Left ventricle myocardium inferior (tissue), 1 donor: ENCODE results near the gene TTLL10. TPM values are rescaled to one million over a fixed set of nuclear protein-coding genes. Genes with fewer than 3 reads are reported as not detected.
A peak's percentile ranks its signal among the peaks of the same experiment; 100 is the strongest.

Experiments
- DNase-seq: peaks from one replicate; pipeline ENCODE4 v3.0.0-alpha.2; 2020
- H3K27ac ChIP-seq: fragments of 200-600 bp; replicated peaks from 2 replicates; pipeline ENCODE4 v1.8.0; 2021
- H3K27me3 ChIP-seq: fragments of 200-600 bp; 2 replicates; pipeline ENCODE4 v1.8.0; 2021; ENCODE audit warnings: low read depth
- H3K36me3 ChIP-seq: fragments of 200-600 bp; 2 replicates; pipeline ENCODE4 v1.8.0; 2021
- H3K4me1 ChIP-seq: fragments of 200-600 bp; 2 replicates; pipeline ENCODE4 v1.8.0; 2021
- H3K4me3 ChIP-seq: fragments of 200-600 bp; 2 replicates; pipeline ENCODE4 v1.8.0; 2021; ENCODE audit warnings: mild to moderate bottlenecking, moderate library complexity
- H3K9me3 ChIP-seq: fragments of 200-600 bp; replicated peaks from 2 replicates; pipeline ENCODE4 v1.8.0; 2021
- intact Hi-C: fragments of 100-400 bp; cut with micrococcal nuclease; formaldehyde crosslinking; loops from one replicate; pipeline ENCODE4 v1.11.0; 2022
- total RNA-seq: library from RNA; stranded (reverse); fragmentation: NEBNext Ultra II Directional; extraction: Animal tissue kit (Norgen Biotek cat#: 25700); gene quantifications from one replicate; pipeline ENCODE4 v1.2.1, GENCODE V29; 2021
- TF ChIP-seq, protein P1 (sequence below): fragments of 200-600 bp; IDR thresholded peaks from 2 replicates; pipeline ENCODE4 v1.8.0; 2021; ENCODE audit warnings: antibody characterized with exemption, mild to moderate bottlenecking, borderline replicate concordance
- donor health status: DM: no; HTN: yes; CAD: no; lungs with severe emphysema.

Gene TTLL10
- total RNA-seq, 1 donor from 2014 or later = not detected

DNA sequence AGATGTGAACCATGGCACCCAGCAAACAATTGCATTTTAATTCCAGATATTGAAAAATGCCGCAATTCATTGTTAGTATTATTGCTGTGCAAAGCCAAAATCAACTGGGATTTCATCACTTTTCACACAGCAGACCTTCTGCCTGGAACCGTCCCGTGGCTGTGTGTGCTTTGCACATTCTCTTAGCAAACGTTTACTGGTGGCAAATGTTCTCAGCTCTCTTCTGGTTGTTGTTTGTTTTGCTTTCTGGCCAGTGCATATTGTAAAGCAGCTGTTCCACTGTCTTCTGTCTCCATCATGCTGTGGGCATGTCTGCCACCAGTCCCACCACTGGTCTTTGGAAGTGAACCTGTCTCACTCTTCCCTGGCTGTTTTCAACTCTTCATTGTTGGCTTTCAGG, 19.8 kb upstream of the TTLL10 start:
- TF ChIP-seq, protein P1, sequence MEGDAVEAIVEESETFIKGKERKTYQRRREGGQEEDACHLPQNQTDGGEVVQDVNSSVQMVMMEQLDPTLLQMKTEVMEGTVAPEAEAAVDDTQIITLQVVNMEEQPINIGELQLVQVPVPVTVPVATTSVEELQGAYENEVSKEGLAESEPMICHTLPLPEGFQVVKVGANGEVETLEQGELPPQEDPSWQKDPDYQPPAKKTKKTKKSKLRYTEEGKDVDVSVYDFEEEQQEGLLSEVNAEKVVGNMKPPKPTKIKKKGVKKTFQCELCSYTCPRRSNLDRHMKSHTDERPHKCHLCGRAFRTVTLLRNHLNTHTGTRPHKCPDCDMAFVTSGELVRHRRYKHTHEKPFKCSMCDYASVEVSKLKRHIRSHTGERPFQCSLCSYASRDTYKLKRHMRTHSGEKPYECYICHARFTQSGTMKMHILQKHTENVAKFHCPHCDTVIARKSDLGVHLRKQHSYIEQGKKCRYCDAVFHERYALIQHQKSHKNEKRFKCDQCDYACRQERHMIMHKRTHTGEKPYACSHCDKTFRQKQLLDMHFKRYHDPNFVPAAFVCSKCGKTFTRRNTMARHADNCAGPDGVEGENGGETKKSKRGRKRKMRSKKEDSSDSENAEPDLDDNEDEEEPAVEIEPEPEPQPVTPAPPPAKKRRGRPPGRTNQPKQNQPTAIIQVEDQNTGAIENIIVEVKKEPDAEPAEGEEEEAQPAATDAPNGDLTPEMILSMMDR = no peak
- Histone ChIP-seq H3K27me3 (peaks cover 7% of the 10 kb centered on the region), H3K4me1 (peaks cover 14% of the 10 kb centered on the region), H3K4me3 (no peak overlapping the region), H3K9me3 (no peaks in the 10 kb centered on the region), H3K27ac (no peak overlapping the region), H3K36me3 (no peaks in the 10 kb centered on the region)
- intact Hi-C loops = no loop called here
- DNase-seq = no peak

DNA sequence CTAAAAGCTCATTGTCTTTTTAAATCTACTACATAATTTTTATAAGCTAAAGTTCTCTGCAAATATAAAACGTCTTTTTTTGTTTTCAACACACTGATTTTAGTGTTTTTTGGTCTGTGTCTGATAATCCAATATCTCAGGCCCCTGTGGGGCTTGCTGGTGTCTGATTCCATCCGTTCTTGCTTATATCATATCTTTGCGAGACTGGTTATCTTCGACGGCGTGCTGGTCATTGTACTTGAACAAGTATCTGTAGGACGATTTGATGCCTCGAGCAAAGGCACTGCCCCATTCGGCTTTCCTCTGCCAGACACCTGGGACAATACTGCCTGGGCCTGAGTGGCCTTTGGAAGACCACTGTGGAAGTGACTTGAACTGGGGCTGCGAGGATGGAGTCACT, 18.4 kb upstream of the TTLL10 start:
- DNase-seq = no peak
- no peak overlapping the region for H3K27ac ChIP-seq
- no peak overlapping the region for H3K4me3 ChIP-seq
- H3K36me3 ChIP-seq = no peaks in the 10 kb centered on the region
- TF ChIP-seq, protein P1 = no peak
- peaks cover 15% of the 10 kb centered on the region for H3K4me1 ChIP-seq
- H3K9me3 ChIP-seq = no peaks in the 10 kb centered on the region
- intact Hi-C loops = no loop called here
- H3K27me3 ChIP-seq = peaks cover 7% of the 10 kb centered on the region

DNA sequence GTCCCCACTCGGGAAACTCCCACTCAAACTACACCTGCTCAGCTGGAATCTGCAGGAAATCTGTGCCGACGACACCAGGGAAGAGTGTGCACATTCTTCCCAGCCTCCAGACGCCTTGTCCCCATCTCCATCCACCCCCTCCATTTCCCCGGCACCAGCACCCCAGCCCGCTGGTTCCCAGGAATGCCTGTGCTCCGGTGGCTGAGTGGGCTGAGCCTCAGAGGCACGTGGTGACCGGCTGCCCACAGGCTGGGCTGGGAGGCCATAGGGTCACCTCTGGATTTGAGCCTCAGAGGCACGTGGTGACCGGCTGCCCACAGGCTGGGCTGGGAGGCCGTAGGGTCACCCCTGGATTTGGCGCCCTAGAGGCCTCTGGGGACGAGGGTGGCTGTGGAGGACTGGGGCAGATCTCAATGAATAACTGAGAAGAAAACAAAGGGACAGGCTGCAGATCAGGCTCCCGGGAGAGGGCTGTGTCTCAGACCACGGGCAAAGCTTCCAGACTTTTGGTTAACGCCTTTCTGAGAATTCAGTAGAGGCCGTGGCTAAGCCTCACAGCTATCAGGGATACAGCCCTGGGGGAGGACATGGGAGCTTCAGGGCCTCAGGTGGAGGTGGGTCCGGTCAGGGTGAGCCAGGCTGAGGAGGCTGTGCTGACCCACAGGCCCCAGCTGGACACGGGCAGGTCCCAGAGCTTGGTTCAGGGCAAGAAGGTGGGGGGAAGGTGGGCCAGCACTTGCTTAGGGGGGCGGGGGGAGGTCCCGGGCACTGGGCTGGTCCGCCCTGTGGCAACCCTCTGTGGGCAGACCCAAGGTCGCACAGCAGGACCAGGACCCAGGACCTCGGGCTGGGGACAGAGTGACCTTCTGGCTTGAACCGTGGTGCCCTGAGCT, 17.3 kb upstream of the TTLL10 start:
- H3K27me3 ChIP-seq = peaks cover 14% of the 10 kb centered on the region
- no peaks in the 10 kb centered on the region for H3K36me3 ChIP-seq
- no peak overlapping the region for H3K4me3 ChIP-seq
- intact Hi-C loops = no loop called here
- peak overlapping the region; percentile 52 for H3K27ac ChIP-seq
- TF ChIP-seq, protein P1 = no peak
- no peak for DNase-seq
- H3K4me1 ChIP-seq = peaks cover 15% of the 10 kb centered on the region
- H3K9me3 ChIP-seq = no peaks in the 10 kb centered on the region

DNA sequence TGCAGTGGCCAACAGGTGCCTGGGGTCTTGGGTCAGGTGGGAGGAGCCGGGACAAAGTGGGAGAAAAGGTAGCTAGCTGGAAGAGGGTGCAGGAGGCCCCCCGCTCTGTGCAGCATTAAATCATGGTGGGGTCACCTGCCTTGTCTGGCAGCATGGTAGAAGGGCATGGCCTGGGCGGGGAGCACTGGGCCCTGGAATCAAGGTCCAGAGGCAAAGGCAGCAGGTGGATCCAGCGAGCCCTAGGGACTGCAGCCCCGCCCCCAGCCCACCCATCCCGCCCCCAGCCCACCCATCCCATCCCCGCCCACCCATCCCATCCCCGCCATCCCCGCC, 16.7 kb upstream of the TTLL10 start:
- no peak for DNase-seq
- Histone ChIP-seq H3K4me1 (peaks cover 15% of the 10 kb centered on the region), H3K27ac (peak overlapping the region; percentile 52), H3K9me3 (no peaks in the 10 kb centered on the region), H3K36me3 (no peaks in the 10 kb centered on the region), H3K4me3 (no peak overlapping the region), H3K27me3 (peaks cover 20% of the 10 kb centered on the region)
- TF ChIP-seq, protein P1 = no peak
- intact Hi-C loops = no loop called here

DNA sequence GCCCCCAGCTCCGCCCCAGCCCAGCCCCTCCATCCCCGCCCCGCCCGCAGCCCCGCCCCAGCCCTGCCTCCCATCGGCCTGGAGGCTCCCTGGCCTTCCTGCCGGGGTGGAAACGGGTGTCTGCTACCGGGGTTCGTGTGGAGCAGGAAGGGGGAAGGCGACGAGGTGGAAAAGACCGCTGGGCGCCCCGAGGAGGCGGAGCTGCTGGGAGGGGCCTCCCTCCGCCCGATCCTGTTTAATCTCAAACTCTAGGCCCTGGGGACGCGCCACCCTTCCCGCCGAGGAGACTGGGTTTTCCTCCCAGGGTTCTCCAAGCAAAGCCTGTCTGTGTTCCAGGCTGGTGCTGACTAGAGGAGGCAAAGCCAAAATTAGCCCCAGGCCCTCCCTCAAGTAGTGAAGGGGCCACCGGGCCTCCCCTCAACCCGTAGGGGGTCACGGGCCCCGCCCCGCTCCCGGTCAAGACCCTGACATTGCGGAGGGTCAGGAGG, 16.2 kb upstream of the TTLL10 start:
- DNase-seq = peak; percentile 90

More for the DNA sequence above, 16.2 kb upstream of the TTLL10 start:
- H3K27me3 ChIP-seq = peaks cover 25% of the 10 kb centered on the region
- no peaks in the 10 kb centered on the region for H3K9me3 ChIP-seq
- intact Hi-C loops = no loop called here
- peak overlapping the region; percentile 81 for H3K4me3 ChIP-seq
- no peaks in the 10 kb centered on the region for H3K36me3 ChIP-seq
- H3K27ac ChIP-seq = peak overlapping the region; percentile 98
- peaks cover 15% of the 10 kb centered on the region for H3K4me1 ChIP-seq
- TF ChIP-seq, protein P1 = no peak
